ENCODE data around the gene MTX1. TPM values are rescaled to one million over a fixed set of nuclear protein-coding genes. Genes with fewer than 3 reads are reported as not detected.

The MTX1 gene
- polyA plus RNA-seq, 1 of the 3 experiments (the other 2 are of a cell fraction) = 79.1 TPM

- Histone ChIP-seq H3K9me3 (no peaks in the 10 kb centered on the region), H3K4me1 (ENCODE audit: control insufficient read depth in 1 of 2, insufficient read depth in 2 of 2, low read depth in 1 of 2, low read length in 1 of 2) (peaks cover 0 to 20% of the 10 kb centered on the region in 2 experiments; a peak in 1 of 4 replicates), H4K20me1 (ENCODE audit: insufficient read depth) (no peaks in the 10 kb centered on the region), H3K9me2 (no peaks in the 10 kb centered on the region), H3K27me3 (ENCODE audit: insufficient read depth) (no peaks in the 10 kb centered on the region), H3K4me3 (ENCODE audit: low read depth in 2 of 2, low read length in 1 of 2) (no peak overlapping the region), H3K9ac (no peak overlapping the region), H3K36me3 (replicated peaks in 1 of 2; ENCODE audit: control insufficient read depth in 1 of 2, insufficient read depth in 2 of 2, low read length in 1 of 2) (peaks cover 9 to 25% of the 10 kb centered on the region in 2 experiments), H3K4me2 (no peak overlapping the region), H3K27ac (ENCODE audit: low read depth in 2 of 2, low read length in 1 of 2) (no peak overlapping the region; a peak in 1 of 4 replicates), H3F3A (replicated peaks; ENCODE audit: insufficient read depth) (peaks cover 20% of the 10 kb centered on the region), H2AFZ (ENCODE audit: low read depth) (no peak overlapping the region), H3K79me2 (ENCODE audit: insufficient read depth) (peaks cover 23% of the 10 kb centered on the region)
- POLR2A ChIA-PET = interaction anchor here (0.6 to 2.9 kb wide), 4 partner anchors 8 to 57 kb away, joined by 3 to 11 read pairs (median 4); partner anchors contain the start of genes FDPS and SCAMP3
- CTCF ChIA-PET = interaction anchor here (0.7 to 13.3 kb wide), 33 partner anchors 9 to 739 kb away, joined by 3 to 184 read pairs (median 9); partner anchors contain the start of genes CLK2, FDPS, HCN3 and KRTCAP2
- no peak for DNase-seq
- 93% methylated on average over 6 of the region's 7 CpGs for WGBS (ENCODE audit: low lambda C conversion rate)
- TF ChIP-seq, protein P1, sequence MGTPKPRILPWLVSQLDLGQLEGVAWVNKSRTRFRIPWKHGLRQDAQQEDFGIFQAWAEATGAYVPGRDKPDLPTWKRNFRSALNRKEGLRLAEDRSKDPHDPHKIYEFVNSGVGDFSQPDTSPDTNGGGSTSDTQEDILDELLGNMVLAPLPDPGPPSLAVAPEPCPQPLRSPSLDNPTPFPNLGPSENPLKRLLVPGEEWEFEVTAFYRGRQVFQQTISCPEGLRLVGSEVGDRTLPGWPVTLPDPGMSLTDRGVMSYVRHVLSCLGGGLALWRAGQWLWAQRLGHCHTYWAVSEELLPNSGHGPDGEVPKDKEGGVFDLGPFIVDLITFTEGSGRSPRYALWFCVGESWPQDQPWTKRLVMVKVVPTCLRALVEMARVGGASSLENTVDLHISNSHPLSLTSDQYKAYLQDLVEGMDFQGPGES (IDR thresholded peaks at IDR 0.05; ENCODE audit: low read depth, low read length) = no peak
These were observed 43.1 kb downstream of the MTX1 start for GRCh38 chr1:155251566-155251965.

DNA sequence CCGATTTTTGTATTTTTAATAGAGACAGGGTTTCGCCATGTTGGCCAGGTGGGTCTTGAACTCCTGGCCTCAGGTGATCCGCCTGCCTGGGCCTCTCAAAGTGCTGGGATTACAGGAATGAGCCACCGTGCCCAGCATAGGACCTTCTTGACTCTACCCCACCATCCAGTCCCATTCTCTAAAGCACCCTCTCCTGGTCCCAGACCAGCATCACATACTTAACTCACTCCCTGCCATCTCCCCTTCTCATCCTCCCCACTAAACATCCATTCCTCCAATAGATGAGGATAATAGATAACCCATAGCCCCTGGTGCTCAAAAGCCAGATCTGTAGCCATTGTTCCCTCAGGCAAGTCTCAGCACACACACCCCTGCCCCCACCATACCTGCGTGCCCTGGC, 44.7 kb downstream of the MTX1 start:
- peak overlapping the region; percentile 100 for H3K4me2 ChIP-seq
- peaks cover 0 to 20% of the 10 kb centered on the region in 2 experiments; a peak in 1 of 4 replicates for H3K4me1 ChIP-seq (ENCODE audit: control insufficient read depth in 1 of 2, insufficient read depth in 2 of 2, low read depth in 1 of 2, low read length in 1 of 2)
- peaks cover 34% of the 10 kb centered on the region for H3F3A ChIP-seq (replicated peaks; ENCODE audit: insufficient read depth)
- H2AFZ ChIP-seq (ENCODE audit: low read depth) = no peak overlapping the region
- H3K9me2 ChIP-seq = no peaks in the 10 kb centered on the region
- no peaks in the 10 kb centered on the region for H4K20me1 ChIP-seq (ENCODE audit: insufficient read depth)
- peak overlapping the region in 1 of 2 experiments; percentile 93; a peak in 2 of 4 replicates for H3K27ac ChIP-seq (ENCODE audit: low read depth in 2 of 2, low read length in 1 of 2)
- POLR2A ChIA-PET = interaction anchor here (2.9 kb wide), 1 partner anchor 9 kb away, joined by 11 read pairs; the partner anchor contains the start of gene SCAMP3
- H3K9me3 ChIP-seq = no peaks in the 10 kb centered on the region
- H3K9ac ChIP-seq = peak overlapping the region; percentile 77; the same call in 1 of the 2 replicates
- 87% methylated on average over 4 of the region's 5 CpGs for WGBS (ENCODE audit: low lambda C conversion rate)
- H3K4me3 ChIP-seq (ENCODE audit: low read depth in 2 of 2, low read length in 1 of 2) = peak overlapping the region; percentile 79 to 82
- H3K79me2 ChIP-seq (ENCODE audit: insufficient read depth) = peaks cover 23% of the 10 kb centered on the region
- peak; percentile 46 for DNase-seq
- no peaks in the 10 kb centered on the region for H3K27me3 ChIP-seq (ENCODE audit: insufficient read depth)
- H3K36me3 ChIP-seq (replicated peaks in 1 of 2; ENCODE audit: control insufficient read depth in 1 of 2, insufficient read depth in 2 of 2, low read length in 1 of 2) = peaks cover 9 to 25% of the 10 kb centered on the region in 2 experiments
- CTCF ChIA-PET = interaction anchor here (3.3 to 13.3 kb wide), 3 partner anchors 7 to 72 kb away, joined by 51 to 184 read pairs (median 66); partner anchors contain the start of genes FDPS, RUSC1 and SCAMP3
- TF ChIP-seq SMC3 (IDR thresholded peaks at IDR 0.05; ENCODE audit: low read depth, low read length) = no peak
- TF ChIP-seq TAF1 (IDR thresholded peaks at IDR 0.05; ENCODE audit: borderline replicate concordance, low read depth, low read length) = no peak
- no peak for TF ChIP-seq PBX3 (IDR thresholded peaks at IDR 0.05)
- no peak for TF ChIP-seq NRF1 (IDR thresholded peaks at IDR 0.05; ENCODE audit: low read depth, low read length)
- TF ChIP-seq USF2 (IDR thresholded peaks at IDR 0.05; ENCODE audit: borderline replicate concordance, low read depth, low read length) = no peak
- no peak for TF ChIP-seq FOXJ3 (CRISPR knock-in tag; IDR thresholded peaks at IDR 0.05)
- no peak for TF ChIP-seq EP300 (IDR thresholded peaks at IDR 0.05; ENCODE audit: borderline replicate concordance in 1 of 2, low read depth in 1 of 2, low read length in 1 of 2)
- no peak for TF ChIP-seq GABPA (IDR thresholded peaks at IDR 0.05; ENCODE audit: low read depth)
- TF ChIP-seq RFX5 (IDR thresholded peaks at IDR 0.05; ENCODE audit: low read length) = no peak
- TF ChIP-seq RCOR1 (IDR thresholded peaks at IDR 0.05; ENCODE audit: low read length) = no peak
- no peak for TF ChIP-seq CHD2 (IDR thresholded peaks at IDR 0.05; ENCODE audit: low read length, partially characterized antibody)
- no peak for TF ChIP-seq ELF1 (IDR thresholded peaks at IDR 0.05)
- TF ChIP-seq, protein P1 (IDR thresholded peaks at IDR 0.05; ENCODE audit: low read depth, low read length) = no peak
- TF ChIP-seq ZBTB33 (IDR thresholded peaks at IDR 0.05; ENCODE audit: borderline replicate concordance, low read depth) = no peak
- TF ChIP-seq, protein P2, sequence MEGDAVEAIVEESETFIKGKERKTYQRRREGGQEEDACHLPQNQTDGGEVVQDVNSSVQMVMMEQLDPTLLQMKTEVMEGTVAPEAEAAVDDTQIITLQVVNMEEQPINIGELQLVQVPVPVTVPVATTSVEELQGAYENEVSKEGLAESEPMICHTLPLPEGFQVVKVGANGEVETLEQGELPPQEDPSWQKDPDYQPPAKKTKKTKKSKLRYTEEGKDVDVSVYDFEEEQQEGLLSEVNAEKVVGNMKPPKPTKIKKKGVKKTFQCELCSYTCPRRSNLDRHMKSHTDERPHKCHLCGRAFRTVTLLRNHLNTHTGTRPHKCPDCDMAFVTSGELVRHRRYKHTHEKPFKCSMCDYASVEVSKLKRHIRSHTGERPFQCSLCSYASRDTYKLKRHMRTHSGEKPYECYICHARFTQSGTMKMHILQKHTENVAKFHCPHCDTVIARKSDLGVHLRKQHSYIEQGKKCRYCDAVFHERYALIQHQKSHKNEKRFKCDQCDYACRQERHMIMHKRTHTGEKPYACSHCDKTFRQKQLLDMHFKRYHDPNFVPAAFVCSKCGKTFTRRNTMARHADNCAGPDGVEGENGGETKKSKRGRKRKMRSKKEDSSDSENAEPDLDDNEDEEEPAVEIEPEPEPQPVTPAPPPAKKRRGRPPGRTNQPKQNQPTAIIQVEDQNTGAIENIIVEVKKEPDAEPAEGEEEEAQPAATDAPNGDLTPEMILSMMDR (IDR thresholded peaks at IDR 0.05) = no peak
- TF ChIP-seq FOSL2 (IDR thresholded peaks at IDR 0.05; ENCODE audit: borderline replicate concordance, low read depth) = no peak
- TF ChIP-seq JUND (IDR thresholded peaks at IDR 0.05) = no peak
- TF ChIP-seq TEAD4 (IDR thresholded peaks at IDR 0.05; ENCODE audit: borderline replicate concordance, insufficient read depth) = no peak

All from SK-N-SH (cell line).